ENCODE data around the gene PODN.

PODN gene

DNA sequence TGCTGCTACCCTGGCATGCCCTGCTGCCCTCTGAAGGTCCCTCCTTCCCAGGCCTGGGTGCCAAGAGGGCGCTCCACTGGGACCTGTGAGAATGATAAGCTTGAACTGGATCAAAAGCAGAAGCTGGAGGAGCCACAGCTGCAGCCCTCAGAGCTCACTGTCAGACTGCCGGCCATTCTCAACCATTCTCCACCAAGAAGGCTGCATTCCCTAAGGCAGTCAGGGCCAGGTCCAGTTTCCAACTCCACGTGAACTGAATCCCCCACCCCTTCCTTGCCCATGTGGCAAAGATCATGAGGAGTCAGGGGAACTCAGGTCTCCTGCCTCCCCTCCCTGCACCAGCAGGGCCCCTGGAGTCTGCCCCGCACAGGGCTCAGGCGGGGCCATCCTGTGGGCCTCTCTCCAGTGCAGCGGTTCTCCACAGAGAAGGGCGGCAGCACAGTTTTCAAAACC, 61.0 kb downstream of the PODN start:
- Histone ChIP-seq H3K27ac (ENCODE audit: low read depth, low read length) (no peak overlapping the region), H3K4me3 (ENCODE audit: low read depth in 1 of 2, low read length in 2 of 2) (no peak overlapping the region), H3K9me3 (ENCODE audit: control insufficient read depth in 1 of 2, low read length in 2 of 2) (no peaks in the 10 kb centered on the region), H3K9ac (ENCODE audit: low read depth in 1 of 2, low read length in 2 of 2) (no peak overlapping the region), H3K27me3 (ENCODE audit: control insufficient read depth in 1 of 2, insufficient read depth in 2 of 2, low read length in 2 of 2) (no peaks in the 10 kb centered on the region), H3K4me1 (ENCODE audit: control insufficient read depth in 1 of 2, insufficient read depth in 2 of 2, low read length in 2 of 2) (peaks cover 27 to 50% of the 10 kb centered on the region in 2 donors), H3K36me3 (ENCODE audit: control insufficient read depth in 1 of 2, insufficient read depth in 2 of 2, low read length in 2 of 2) (no peaks in the 10 kb centered on the region)

- no peaks in the 10 kb centered on the region for H3K27me3 ChIP-seq (ENCODE audit: control insufficient read depth in 1 of 2, insufficient read depth in 2 of 2, low read length in 2 of 2)
- H3K27ac ChIP-seq (ENCODE audit: low read depth, low read length), result peak overlapping the region; percentile 15
- no peaks in the 10 kb centered on the region for H3K9me3 ChIP-seq (ENCODE audit: control insufficient read depth in 1 of 2, low read length in 2 of 2)
- no peak overlapping the region for H3K9ac ChIP-seq (ENCODE audit: low read depth in 1 of 2, low read length in 2 of 2)
- no peaks in the 10 kb centered on the region for H3K36me3 ChIP-seq (ENCODE audit: control insufficient read depth in 1 of 2, insufficient read depth in 2 of 2, low read length in 2 of 2)
- H3K4me1 ChIP-seq (ENCODE audit: control insufficient read depth in 1 of 2, insufficient read depth in 2 of 2, low read length in 2 of 2), result peaks cover 26 to 47% of the 10 kb centered on the region in 2 donors
- no peak overlapping the region for H3K4me3 ChIP-seq (ENCODE audit: low read depth in 1 of 2, low read length in 2 of 2)
Measured at GRCh38 chr1:53123453-53124140, 61.6 kb downstream of the PODN start.

DNA sequence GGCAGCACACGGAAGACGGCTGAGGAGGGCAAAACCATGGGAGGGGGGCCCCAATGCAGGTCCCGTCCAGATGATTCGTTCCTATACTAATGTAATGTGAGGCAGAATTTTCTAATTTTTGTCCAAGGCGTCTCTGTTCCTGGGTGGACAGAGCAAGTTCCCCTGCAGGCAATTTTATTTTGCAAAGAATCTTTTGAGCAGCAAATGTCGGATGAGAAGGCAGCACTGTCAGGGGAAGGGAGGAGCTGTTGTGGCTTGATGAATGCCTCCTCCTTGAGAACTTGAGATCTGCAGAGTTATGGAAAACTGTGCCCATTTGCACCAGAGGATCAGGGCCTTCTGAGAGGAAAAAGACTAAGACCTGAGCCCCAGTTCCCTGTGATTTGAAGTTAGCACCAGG, 63.1 kb downstream of the PODN start:
- Histone ChIP-seq H3K9me3 (ENCODE audit: control insufficient read depth in 1 of 2, low read length in 2 of 2) (no peaks in the 10 kb centered on the region), H3K9ac (ENCODE audit: low read depth in 1 of 2, low read length in 2 of 2) (no peak overlapping the region), H3K27me3 (ENCODE audit: control insufficient read depth in 1 of 2, insufficient read depth in 2 of 2, low read length in 2 of 2) (no peaks in the 10 kb centered on the region), H3K27ac (ENCODE audit: low read depth, low read length) (no peak overlapping the region), H3K36me3 (ENCODE audit: control insufficient read depth in 1 of 2, insufficient read depth in 2 of 2, low read length in 2 of 2) (no peaks in the 10 kb centered on the region), H3K4me1 (ENCODE audit: control insufficient read depth in 1 of 2, insufficient read depth in 2 of 2, low read length in 2 of 2) (peaks cover 19 to 39% of the 10 kb centered on the region in 2 donors), H3K4me3 (ENCODE audit: low read depth in 1 of 2, low read length in 2 of 2) (no peak overlapping the region)

- Histone ChIP-seq H3K27ac (ENCODE audit: low read depth, low read length) (no peak overlapping the region), H3K36me3 (ENCODE audit: control insufficient read depth in 1 of 2, insufficient read depth in 2 of 2, low read length in 2 of 2) (no peaks in the 10 kb centered on the region), H3K4me1 (ENCODE audit: control insufficient read depth in 1 of 2, insufficient read depth in 2 of 2, low read length in 2 of 2) (peaks cover 14 to 33% of the 10 kb centered on the region in 2 donors), H3K9ac (ENCODE audit: low read depth in 1 of 2, low read length in 2 of 2) (no peak overlapping the region), H3K27me3 (ENCODE audit: control insufficient read depth in 1 of 2, insufficient read depth in 2 of 2, low read length in 2 of 2) (no peaks in the 10 kb centered on the region), H3K4me3 (ENCODE audit: low read depth in 1 of 2, low read length in 2 of 2) (no peak overlapping the region), H3K9me3 (ENCODE audit: control insufficient read depth in 1 of 2, low read length in 2 of 2) (no peaks in the 10 kb centered on the region)
Measured at GRCh38 chr1:53125623-53126360, 63.8 kb downstream of the PODN start.

- Histone ChIP-seq H3K9ac (ENCODE audit: low read depth in 1 of 2, low read length in 2 of 2) (no peak overlapping the region), H3K27me3 (ENCODE audit: control insufficient read depth in 1 of 2, insufficient read depth in 2 of 2, low read length in 2 of 2) (no peaks in the 10 kb centered on the region), H3K27ac (ENCODE audit: low read depth, low read length) (no peak overlapping the region), H3K36me3 (ENCODE audit: control insufficient read depth in 1 of 2, insufficient read depth in 2 of 2, low read length in 2 of 2) (no peaks in the 10 kb centered on the region), H3K4me3 (ENCODE audit: low read depth in 1 of 2, low read length in 2 of 2) (no peak overlapping the region), H3K4me1 (ENCODE audit: control insufficient read depth in 1 of 2, insufficient read depth in 2 of 2, low read length in 2 of 2) (peaks cover 7 to 26% of the 10 kb centered on the region in 2 donors), H3K9me3 (ENCODE audit: control insufficient read depth in 1 of 2, low read length in 2 of 2) (no peaks in the 10 kb centered on the region)
Measured at GRCh38 chr1:53126495-53126894, 64.5 kb downstream of the PODN start.

- Histone ChIP-seq H3K9me3 (ENCODE audit: control insufficient read depth in 1 of 2, low read length in 2 of 2) (no peaks in the 10 kb centered on the region), H3K27ac (ENCODE audit: low read depth, low read length) (no peak overlapping the region), H3K4me3 (ENCODE audit: low read depth in 1 of 2, low read length in 2 of 2) (no peak overlapping the region), H3K36me3 (ENCODE audit: control insufficient read depth in 1 of 2, insufficient read depth in 2 of 2, low read length in 2 of 2) (no peaks in the 10 kb centered on the region), H3K9ac (ENCODE audit: low read depth in 1 of 2, low read length in 2 of 2) (no peak overlapping the region), H3K27me3 (ENCODE audit: control insufficient read depth in 1 of 2, insufficient read depth in 2 of 2, low read length in 2 of 2) (no peaks in the 10 kb centered on the region), H3K4me1 (ENCODE audit: control insufficient read depth in 1 of 2, insufficient read depth in 2 of 2, low read length in 2 of 2) (peaks cover 5 to 17% of the 10 kb centered on the region in 2 donors)
Measured at GRCh38 chr1:53127546-53127945, 65.5 kb downstream of the PODN start.

DNA sequence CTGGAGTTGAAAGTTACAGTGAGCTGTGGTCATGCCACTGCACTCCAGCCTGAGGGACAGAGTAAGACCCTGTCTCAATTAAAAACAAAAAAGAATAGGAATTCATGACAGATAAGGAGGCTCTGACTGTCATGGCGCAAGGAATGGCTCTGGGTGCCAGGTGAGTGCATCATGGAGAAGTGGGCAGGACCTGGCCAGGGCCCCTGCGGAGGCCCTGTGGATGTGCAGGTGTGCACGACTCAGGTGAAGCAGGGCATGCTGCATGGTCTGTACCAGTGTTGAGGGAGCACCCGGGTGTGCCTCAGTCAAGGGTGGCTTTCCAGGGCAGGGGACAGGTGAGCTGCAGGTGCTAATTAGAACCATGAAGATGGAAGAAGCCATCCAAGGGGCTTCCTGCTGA, 66.4 kb downstream of the PODN start:
- no peak overlapping the region for H3K27ac ChIP-seq (ENCODE audit: low read depth, low read length)
- peaks cover 3 to 9% of the 10 kb centered on the region in 2 donors for H3K4me1 ChIP-seq (ENCODE audit: control insufficient read depth in 1 of 2, insufficient read depth in 2 of 2, low read length in 2 of 2)
- H3K27me3 ChIP-seq (ENCODE audit: control insufficient read depth in 1 of 2, insufficient read depth in 2 of 2, low read length in 2 of 2), result no peaks in the 10 kb centered on the region
- no peak overlapping the region for H3K4me3 ChIP-seq (ENCODE audit: low read depth in 1 of 2, low read length in 2 of 2)
- H3K36me3 ChIP-seq (ENCODE audit: control insufficient read depth in 1 of 2, insufficient read depth in 2 of 2, low read length in 2 of 2), result no peaks in the 10 kb centered on the region
- H3K9me3 ChIP-seq (ENCODE audit: control insufficient read depth in 1 of 2, low read length in 2 of 2), result no peaks in the 10 kb centered on the region
- H3K9ac ChIP-seq (ENCODE audit: low read depth in 1 of 2, low read length in 2 of 2), result no peak overlapping the region

DNA sequence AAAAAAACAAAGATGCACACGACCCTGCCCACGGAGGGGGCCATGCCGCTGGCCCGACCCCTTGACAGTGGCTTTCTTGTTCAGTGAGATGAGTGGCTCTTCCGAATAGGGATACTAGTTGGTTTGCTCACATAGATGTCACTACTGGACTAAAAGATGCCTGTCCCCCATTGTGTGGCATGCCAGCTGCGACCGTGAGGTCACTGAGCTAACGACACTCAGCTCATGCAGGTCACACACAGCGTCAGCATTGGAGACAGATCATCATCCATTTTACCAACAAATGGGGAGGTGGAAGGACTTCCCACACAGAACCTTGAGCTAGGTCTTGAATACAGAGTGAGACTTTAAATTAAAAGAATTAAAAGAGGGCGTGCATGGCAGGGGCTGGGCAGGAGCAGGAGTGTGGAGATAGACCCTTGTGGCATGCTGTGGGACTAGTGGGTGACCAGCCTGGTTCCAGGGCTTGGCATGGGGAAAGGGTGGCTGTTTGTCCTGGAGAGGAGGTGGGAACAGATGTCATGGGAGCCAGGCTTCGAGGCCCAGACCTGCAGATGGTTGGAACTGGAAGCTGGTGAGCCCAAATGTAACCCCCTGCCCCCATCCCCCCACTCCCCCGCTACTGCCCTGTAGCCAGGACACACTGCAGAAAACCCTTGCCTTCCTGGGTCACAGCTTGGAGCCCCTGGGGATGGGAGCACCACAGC, 68.0 kb downstream of the PODN start:
- peaks cover 2 to 4% of the 10 kb centered on the region in 2 donors for H3K4me1 ChIP-seq (ENCODE audit: control insufficient read depth in 1 of 2, insufficient read depth in 2 of 2, low read length in 2 of 2)

GRCh38 chr1:53130598-53130877, 68.5 kb downstream of the PODN start:
- no peak overlapping the region for H3K4me3 ChIP-seq (ENCODE audit: low read depth in 1 of 2, low read length in 2 of 2)
- no peaks in the 10 kb centered on the region for H3K36me3 ChIP-seq (ENCODE audit: control insufficient read depth in 1 of 2, insufficient read depth in 2 of 2, low read length in 2 of 2)
- H3K9ac ChIP-seq (ENCODE audit: low read depth in 1 of 2, low read length in 2 of 2), result no peak overlapping the region
- no peak overlapping the region for H3K27ac ChIP-seq (ENCODE audit: low read depth, low read length)
- H3K4me1 ChIP-seq (ENCODE audit: control insufficient read depth in 1 of 2, insufficient read depth in 2 of 2, low read length in 2 of 2), result peaks cover 6 to 8% of the 10 kb centered on the region in 2 donors
- no peaks in the 10 kb centered on the region for H3K9me3 ChIP-seq (ENCODE audit: control insufficient read depth in 1 of 2, low read length in 2 of 2)
- no peaks in the 10 kb centered on the region for H3K27me3 ChIP-seq (ENCODE audit: control insufficient read depth in 1 of 2, insufficient read depth in 2 of 2, low read length in 2 of 2)

More for the DNA sequence above, 68.0 kb downstream of the PODN start:
- H3K27me3 ChIP-seq (ENCODE audit: control insufficient read depth in 1 of 2, insufficient read depth in 2 of 2, low read length in 2 of 2), result no peaks in the 10 kb centered on the region
- no peak overlapping the region for H3K9ac ChIP-seq (ENCODE audit: low read depth in 1 of 2, low read length in 2 of 2)
- no peak overlapping the region for H3K4me3 ChIP-seq (ENCODE audit: low read depth in 1 of 2, low read length in 2 of 2)
- no peaks in the 10 kb centered on the region for H3K9me3 ChIP-seq (ENCODE audit: control insufficient read depth in 1 of 2, low read length in 2 of 2)
- H3K36me3 ChIP-seq (ENCODE audit: control insufficient read depth in 1 of 2, insufficient read depth in 2 of 2, low read length in 2 of 2), result no peaks in the 10 kb centered on the region
- no peak overlapping the region for H3K27ac ChIP-seq (ENCODE audit: low read depth, low read length)

GRCh38 chr1:53130878-53131589, 69.0 kb downstream of the PODN start:
- Histone ChIP-seq H3K9me3 (ENCODE audit: control insufficient read depth in 1 of 2, low read length in 2 of 2) (no peaks in the 10 kb centered on the region), H3K4me3 (ENCODE audit: low read depth in 1 of 2, low read length in 2 of 2) (no peak overlapping the region), H3K27me3 (ENCODE audit: control insufficient read depth in 1 of 2, insufficient read depth in 2 of 2, low read length in 2 of 2) (no peaks in the 10 kb centered on the region), H3K27ac (ENCODE audit: low read depth, low read length) (no peak overlapping the region), H3K9ac (ENCODE audit: low read depth in 1 of 2, low read length in 2 of 2) (no peak overlapping the region), H3K4me1 (ENCODE audit: control insufficient read depth in 1 of 2, insufficient read depth in 2 of 2, low read length in 2 of 2) (peaks cover 8 to 9% of the 10 kb centered on the region in 2 donors), H3K36me3 (ENCODE audit: control insufficient read depth in 1 of 2, insufficient read depth in 2 of 2, low read length in 2 of 2) (no peaks in the 10 kb centered on the region)
